Parathyroid adenoma (tissue), 2 donors: Measurements from ENCODE around the gene RASSF7.

Experiments used
- H2AFZ ChIP-seq: fragments of 300-600 bp; sonication (generic); one replicate; pipeline ENCODE4 v1.7.0; 2017; ENCODE audit warnings: antibody characterized with exemption, mild to moderate bottlenecking
- H3K27ac ChIP-seq: fragments of 300-600 bp; sonication (generic); one replicate; pipeline ENCODE4 v1.7.0; 2017
- H3K27me3 ChIP-seq: fragments of 300-600 bp; sonication (generic); one replicate; pipeline ENCODE4 v1.7.0; 2017; ENCODE audit warnings: low read length; ENCODE audit not compliant: control insufficient read depth, insufficient read depth
- H3K36me3 ChIP-seq: fragments of 300-600 bp; sonication (generic); one replicate; pipeline ENCODE4 v1.7.0; 2017; ENCODE audit warnings: low read length; ENCODE audit not compliant: control insufficient read depth, insufficient read depth
- H3K4me1 ChIP-seq: fragments of 300-600 bp; sonication (generic); one replicate; pipeline ENCODE4 v1.7.0; 2017; ENCODE audit warnings: control low read depth
- H3K4me2 ChIP-seq: fragments of 300-600 bp; sonication (generic); one replicate; pipeline ENCODE4 v1.7.0; 2017; ENCODE audit warnings: low read length
- H3K4me3 ChIP-seq: fragments of 300-600 bp; sonication (generic); one replicate; pipeline ENCODE4 v1.7.0; 2017; ENCODE audit warnings: low read depth, low read length
- H3K79me2 ChIP-seq: fragments of 300-600 bp; sonication (generic); one replicate; pipeline ENCODE4 v1.7.0; 2017; ENCODE audit warnings: control low read depth
- H3K9ac ChIP-seq: fragments of 300-600 bp; sonication (generic); one replicate; pipeline ENCODE4 v1.7.0; 2017; ENCODE audit warnings: mild to moderate bottlenecking
- H3K9me3 ChIP-seq: fragments of 300-600 bp; sonication (generic); one replicate; pipeline ENCODE4 v1.7.0; 2017; ENCODE audit warnings: low read length; ENCODE audit not compliant: control insufficient read depth
- TF ChIP-seq, protein P1 (sequence below): fragments of 300-600 bp; sonication (generic); IDR thresholded peaks from one replicate; pipeline ENCODE4 v1.7.0; 2017; ENCODE audit warnings: antibody characterized with exemption, mild to moderate bottlenecking
- donor health status: primary hyperparathyroidism.

Gene RASSF7, protein sequence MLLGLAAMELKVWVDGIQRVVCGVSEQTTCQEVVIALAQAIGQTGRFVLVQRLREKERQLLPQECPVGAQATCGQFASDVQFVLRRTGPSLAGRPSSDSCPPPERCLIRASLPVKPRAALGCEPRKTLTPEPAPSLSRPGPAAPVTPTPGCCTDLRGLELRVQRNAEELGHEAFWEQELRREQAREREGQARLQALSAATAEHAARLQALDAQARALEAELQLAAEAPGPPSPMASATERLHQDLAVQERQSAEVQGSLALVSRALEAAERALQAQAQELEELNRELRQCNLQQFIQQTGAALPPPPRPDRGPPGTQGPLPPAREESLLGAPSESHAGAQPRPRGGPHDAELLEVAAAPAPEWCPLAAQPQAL

DNA sequence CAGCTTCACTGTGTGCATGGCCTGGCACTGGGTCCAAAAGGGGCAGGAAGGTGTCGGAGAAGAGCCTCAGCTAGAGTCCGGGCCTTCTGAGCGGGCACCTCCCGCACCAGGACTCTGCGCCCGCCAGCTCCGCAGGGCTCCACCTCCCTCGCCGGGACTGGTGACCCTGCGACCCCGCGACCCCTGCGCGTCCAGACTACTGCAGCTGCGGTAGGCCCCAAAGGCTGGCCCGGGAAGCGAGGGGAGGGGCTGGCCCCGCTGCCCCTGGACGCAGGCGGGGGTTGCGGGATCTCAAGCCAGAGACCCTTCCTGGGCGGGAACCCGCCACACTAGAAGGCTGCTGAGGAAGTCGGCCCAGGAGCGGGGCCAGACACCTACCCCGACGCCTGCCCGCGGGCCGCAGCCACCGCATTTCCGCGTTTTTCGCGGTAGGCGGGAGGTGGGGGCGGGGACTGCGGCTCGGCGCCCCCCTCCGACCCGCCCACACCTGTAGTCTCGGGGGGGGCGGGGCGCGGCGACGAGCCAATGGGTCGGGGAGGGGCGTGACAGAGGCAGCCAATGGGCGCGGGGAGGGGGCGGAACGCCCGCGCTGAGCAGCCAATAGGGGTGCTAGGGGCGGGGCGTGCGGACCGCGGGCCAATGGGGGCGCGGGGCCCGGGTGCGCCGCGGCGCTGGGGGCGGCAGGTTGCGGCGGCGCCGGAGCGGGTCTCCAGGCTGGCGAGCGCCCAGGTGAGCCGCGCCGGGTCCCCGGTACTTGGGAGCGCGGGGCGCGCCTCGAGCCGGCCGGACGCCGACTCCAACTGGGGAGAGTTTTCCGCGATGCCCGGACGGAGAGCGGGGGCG, at the start of gene RASSF7, which contains the start of gene LMNTD2:
RASSF7 (plus strand) TSS at position 666 of the 843 bp plus-strand sequence. CDS start 799 bp downstream, outside the sequence.
LMNTD2 (minus strand) TSS at position 434 of the 843 bp plus-strand sequence; CDS start at position 412, 22 bp downstream.
- no peaks in the 10 kb centered on the region for H3K79me2 ChIP-seq
- H3K4me2 ChIP-seq: peak within 1 kb of the TSS; percentile 79
- H3K36me3 ChIP-seq: no peaks in the 10 kb centered on the region
- TF ChIP-seq, protein P1, sequence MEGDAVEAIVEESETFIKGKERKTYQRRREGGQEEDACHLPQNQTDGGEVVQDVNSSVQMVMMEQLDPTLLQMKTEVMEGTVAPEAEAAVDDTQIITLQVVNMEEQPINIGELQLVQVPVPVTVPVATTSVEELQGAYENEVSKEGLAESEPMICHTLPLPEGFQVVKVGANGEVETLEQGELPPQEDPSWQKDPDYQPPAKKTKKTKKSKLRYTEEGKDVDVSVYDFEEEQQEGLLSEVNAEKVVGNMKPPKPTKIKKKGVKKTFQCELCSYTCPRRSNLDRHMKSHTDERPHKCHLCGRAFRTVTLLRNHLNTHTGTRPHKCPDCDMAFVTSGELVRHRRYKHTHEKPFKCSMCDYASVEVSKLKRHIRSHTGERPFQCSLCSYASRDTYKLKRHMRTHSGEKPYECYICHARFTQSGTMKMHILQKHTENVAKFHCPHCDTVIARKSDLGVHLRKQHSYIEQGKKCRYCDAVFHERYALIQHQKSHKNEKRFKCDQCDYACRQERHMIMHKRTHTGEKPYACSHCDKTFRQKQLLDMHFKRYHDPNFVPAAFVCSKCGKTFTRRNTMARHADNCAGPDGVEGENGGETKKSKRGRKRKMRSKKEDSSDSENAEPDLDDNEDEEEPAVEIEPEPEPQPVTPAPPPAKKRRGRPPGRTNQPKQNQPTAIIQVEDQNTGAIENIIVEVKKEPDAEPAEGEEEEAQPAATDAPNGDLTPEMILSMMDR: no peak
- H3K27ac ChIP-seq: peak within 1 kb of the TSS; percentile 24
- H3K4me1 ChIP-seq: no peaks in the 10 kb centered on the region
- H3K9me3 ChIP-seq: no peaks in the 10 kb centered on the region
- H3K27me3 ChIP-seq: no peaks in the 10 kb centered on the region
- H3K9ac ChIP-seq: no peak within 1 kb of the TSS
- H3K4me3 ChIP-seq: peak within 1 kb of the TSS; percentile 55
- H2AFZ ChIP-seq: peak within 1 kb of the TSS; percentile 87

DNA sequence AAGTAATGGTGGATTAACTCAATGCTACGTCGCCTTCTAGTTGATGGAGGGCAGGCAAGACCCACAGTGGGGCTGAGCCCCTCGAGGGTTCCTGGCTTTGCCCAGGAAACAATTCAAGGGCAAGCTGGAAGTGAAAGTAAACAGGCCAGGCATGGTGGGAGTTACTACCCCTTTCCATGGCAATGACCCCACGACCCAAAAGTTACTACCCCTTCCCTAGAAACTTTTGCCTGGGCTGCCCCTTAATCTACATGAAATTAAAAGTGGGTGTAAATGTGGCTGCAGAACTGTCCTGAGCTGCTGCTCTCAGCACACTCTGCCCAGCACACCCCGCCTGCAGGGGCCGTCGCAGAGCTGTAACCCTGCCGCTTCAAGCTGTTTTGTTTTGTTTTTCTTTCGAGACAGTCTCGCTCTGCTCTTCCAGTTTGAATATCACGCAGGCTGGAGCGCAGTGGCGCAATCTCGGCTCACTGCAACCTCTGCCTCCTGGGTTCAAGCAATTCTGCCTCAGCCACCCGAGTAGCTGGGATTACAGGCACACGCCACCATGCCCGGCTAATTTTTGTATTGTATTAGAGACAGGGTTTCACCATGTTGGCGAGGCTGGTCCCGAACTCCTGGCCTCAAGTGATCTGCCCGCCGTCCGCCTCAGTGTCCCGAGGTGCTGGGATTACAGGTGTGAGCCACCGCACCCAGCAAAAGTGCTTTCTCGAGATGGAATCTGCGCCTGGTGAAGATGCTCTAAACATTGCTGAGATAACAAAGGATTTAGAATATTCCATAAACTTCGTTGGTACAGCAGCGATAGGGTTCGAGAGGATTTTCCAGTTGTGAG, 47.8 kb upstream of the RASSF7 start:
- Histone ChIP-seq H3K9ac (no peak overlapping the region), H2AFZ (no peak overlapping the region), H3K4me3 (no peak overlapping the region), H3K36me3 (no peaks in the 10 kb centered on the region), H3K4me1 (no peaks in the 10 kb centered on the region), H3K9me3 (no peaks in the 10 kb centered on the region), H3K27ac (no peak overlapping the region), H3K79me2 (no peaks in the 10 kb centered on the region), H3K4me2 (no peak overlapping the region), H3K27me3 (no peaks in the 10 kb centered on the region)
- TF ChIP-seq, protein P1: no peak

DNA sequence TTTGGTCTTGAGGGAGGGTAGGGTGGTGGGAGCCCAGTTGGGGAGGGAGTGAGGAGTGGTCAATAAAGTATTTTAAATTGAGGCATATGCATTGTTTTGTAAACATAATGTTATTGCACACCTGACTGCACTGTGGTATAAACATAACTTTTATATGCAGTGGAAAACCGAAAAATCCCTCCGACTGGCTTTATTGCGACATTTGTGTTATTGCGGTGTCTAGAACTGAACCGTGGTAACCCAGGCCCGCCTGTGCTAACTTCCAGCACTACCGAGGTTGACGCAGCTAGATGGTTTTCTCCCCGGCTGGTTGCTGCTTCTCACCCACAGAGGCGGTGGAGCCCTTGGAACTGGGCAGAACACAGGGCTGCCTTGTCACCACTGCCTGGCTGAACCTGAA, 46.2 kb upstream of the RASSF7 start:
- H3K4me2 ChIP-seq: no peak overlapping the region
- H3K36me3 ChIP-seq: no peaks in the 10 kb centered on the region
- TF ChIP-seq, protein P1: no peak
- no peak overlapping the region for H2AFZ ChIP-seq
- H3K9ac ChIP-seq: no peak overlapping the region
- no peaks in the 10 kb centered on the region for H3K9me3 ChIP-seq
- no peaks in the 10 kb centered on the region for H3K4me1 ChIP-seq
- no peaks in the 10 kb centered on the region for H3K79me2 ChIP-seq
- H3K4me3 ChIP-seq: no peak overlapping the region
- H3K27ac ChIP-seq: no peak overlapping the region
- H3K27me3 ChIP-seq: no peaks in the 10 kb centered on the region

DNA sequence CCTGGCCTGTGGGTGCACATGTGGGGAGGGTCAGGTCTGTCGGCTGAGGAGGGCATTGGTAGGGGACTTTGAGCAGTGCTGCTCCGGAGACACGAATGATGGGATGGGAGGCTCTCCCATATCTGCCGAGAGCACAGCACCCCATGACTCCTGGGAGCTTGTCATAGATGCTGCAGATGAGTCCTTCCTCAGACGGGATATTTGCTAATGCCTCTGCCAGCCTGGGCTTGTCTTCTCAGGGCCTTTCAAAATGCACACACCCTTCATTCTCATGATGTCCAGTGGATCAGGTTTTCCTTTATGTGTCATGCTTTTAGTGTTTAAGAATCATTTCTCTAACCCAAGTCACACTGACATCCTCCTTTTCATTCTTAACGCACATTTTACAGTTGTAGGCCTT, 45.6 kb upstream of the RASSF7 start:
- TF ChIP-seq, protein P1: no peak
- no peaks in the 10 kb centered on the region for H3K4me1 ChIP-seq
- H3K27ac ChIP-seq: no peak overlapping the region
- H3K4me2 ChIP-seq: no peak overlapping the region
- H3K4me3 ChIP-seq: no peak overlapping the region
- no peaks in the 10 kb centered on the region for H3K9me3 ChIP-seq
- no peaks in the 10 kb centered on the region for H3K27me3 ChIP-seq
- H2AFZ ChIP-seq: no peak overlapping the region
- no peak overlapping the region for H3K9ac ChIP-seq
- no peaks in the 10 kb centered on the region for H3K79me2 ChIP-seq
- no peaks in the 10 kb centered on the region for H3K36me3 ChIP-seq
